Loucy (cell line): ENCODE results near the gene FGF14.

Source experiments
- H2AFZ ChIP-seq: fragments of 200-600 bp; sonication (generic); 2 replicates; pipeline ENCODE4 v1.6.0; 2016; ENCODE audit warnings: antibody characterized with exemption, mild to moderate bottlenecking, low read length, moderate library complexity
- H3F3A ChIP-seq: fragments of 200-600 bp; 2 replicates; pipeline ENCODE4 v1.6.0; 2016; ENCODE audit warnings: antibody characterized with exemption, low read depth, mild to moderate bottlenecking
- H3K27me3 ChIP-seq: fragments of 200-600 bp; sonication (generic); 2 replicates; pipeline ENCODE4 v1.6.1; 2014; ENCODE audit warnings: low read length, mild to moderate bottlenecking; ENCODE audit not compliant: insufficient read depth, poor library complexity, severe bottlenecking
- H3K36me3 ChIP-seq: fragments of 200-600 bp; sonication (generic); 2 replicates; pipeline ENCODE4 v1.6.1; 2016; ENCODE audit warnings: low read length; ENCODE audit not compliant: insufficient read depth
- H3K4me1 ChIP-seq: fragments of 200-600 bp; sonication (generic); 2 replicates; pipeline ENCODE4 v1.5.1; 2014; ENCODE audit warnings: low read length, mild to moderate bottlenecking; ENCODE audit not compliant: insufficient read depth, poor library complexity, severe bottlenecking
- H3K4me2 ChIP-seq: fragments of 200-600 bp; sonication (generic); 2 replicates; pipeline ENCODE4 v1.6.0; 2014; ENCODE audit warnings: antibody characterized with exemption, low read length, low read depth, mild to moderate bottlenecking; ENCODE audit not compliant: poor library complexity, severe bottlenecking
- H3K4me3 ChIP-seq: fragments of 200-600 bp; sonication (generic); 2 replicates; pipeline ENCODE4 v1.5.1; 2014; ENCODE audit warnings: low read length, mild to moderate bottlenecking, mixed read lengths; ENCODE audit not compliant: poor library complexity, severe bottlenecking
- H3K79me2 ChIP-seq: fragments of 200-600 bp; sonication (generic); 2 replicates; pipeline ENCODE4 v1.6.1; 2014; ENCODE audit warnings: low read length; ENCODE audit not compliant: insufficient read depth
- H3K9ac ChIP-seq: fragments of 200-600 bp; sonication (generic); 2 replicates; pipeline ENCODE4 v1.6.0; 2014; ENCODE audit warnings: mild to moderate bottlenecking, low read depth, low read length, moderate library complexity; ENCODE audit not compliant: poor library complexity, severe bottlenecking
- H3K9me2 ChIP-seq: fragments of 200-600 bp; sonication (generic); replicated peaks from 2 replicates; pipeline ENCODE4 v1.6.1; 2016; ENCODE audit warnings: low read depth, low read length, mixed read lengths
- H3K9me3 ChIP-seq: fragments of 200-600 bp; sonication (generic); 2 replicates; pipeline ENCODE4 v1.6.1; 2014; ENCODE audit warnings: mild to moderate bottlenecking, antibody characterized with exemption, low read length, low read depth; ENCODE audit not compliant: insufficient read depth
- H4K20me1 ChIP-seq: fragments of 200-600 bp; sonication (generic); 2 replicates; pipeline ENCODE4 v1.6.0; 2014; ENCODE audit warnings: antibody characterized with exemption, low read length, mild to moderate bottlenecking; ENCODE audit not compliant: insufficient read depth, poor library complexity, severe bottlenecking
- CTCF ChIP-seq: fragments of 200-600 bp; sonication (generic); conservative IDR thresholded peaks from 2 replicates; pipeline ENCODE4 v1.5.1; 2014; ENCODE audit warnings: mild to moderate bottlenecking, antibody characterized with exemption, low read length
- EZH2phosphoT487 ChIP-seq: fragments of 200-600 bp; IDR thresholded peaks from 2 replicates; pipeline ENCODE4 v1.6.1; 2018; ENCODE audit warnings: antibody characterized with exemption, mild to moderate bottlenecking, moderate library complexity, borderline replicate concordance

Gene FGF14

GRCh38 chr13:102367836-102368235 is 34.0 kb downstream of the FGF14 start:
- TF ChIP-seq CTCF (no peak), EZH2phosphoT487 (no peak)
- H3K27me3 ChIP-seq, result no peaks in the 10 kb centered on the region
- no peaks in the 10 kb centered on the region for H4K20me1 ChIP-seq
- H3K36me3 ChIP-seq, result no peaks in the 10 kb centered on the region
- H3K9me2 ChIP-seq, result no peaks in the 10 kb centered on the region
- H3K4me1 ChIP-seq, result no peaks in the 10 kb centered on the region
- no peaks in the 10 kb centered on the region for H3K79me2 ChIP-seq
- no peaks in the 10 kb centered on the region for H3F3A ChIP-seq
- no peak overlapping the region for H3K4me2 ChIP-seq
- H3K9me3 ChIP-seq, result no peaks in the 10 kb centered on the region
- H3K4me3 ChIP-seq, result no peak overlapping the region
- H3K9ac ChIP-seq, result no peak overlapping the region
- no peak overlapping the region for H2AFZ ChIP-seq

GRCh38 chr13:102361113-102361512 is 40.7 kb downstream of the FGF14 start:
- TF ChIP-seq CTCF (no peak), EZH2phosphoT487 (no peak)
- Histone ChIP-seq H4K20me1 (no peaks in the 10 kb centered on the region), H3K27me3 (no peaks in the 10 kb centered on the region), H3K9me2 (no peaks in the 10 kb centered on the region), H3K79me2 (no peaks in the 10 kb centered on the region), H2AFZ (no peak overlapping the region), H3K4me3 (no peak overlapping the region), H3F3A (no peaks in the 10 kb centered on the region), H3K9me3 (no peaks in the 10 kb centered on the region), H3K4me1 (no peaks in the 10 kb centered on the region), H3K4me2 (no peak overlapping the region), H3K9ac (no peak overlapping the region), H3K36me3 (no peaks in the 10 kb centered on the region)

GRCh38 chr13:102359264-102359663 is 42.6 kb downstream of the FGF14 start:
- H2AFZ ChIP-seq, result no peak overlapping the region
- no peak overlapping the region for H3K9ac ChIP-seq
- H3K79me2 ChIP-seq, result no peaks in the 10 kb centered on the region
- H3K27me3 ChIP-seq, result no peaks in the 10 kb centered on the region
- H3K4me1 ChIP-seq, result no peaks in the 10 kb centered on the region
- no peaks in the 10 kb centered on the region for H3K9me3 ChIP-seq
- no peaks in the 10 kb centered on the region for H3F3A ChIP-seq
- no peaks in the 10 kb centered on the region for H3K36me3 ChIP-seq
- H3K4me3 ChIP-seq, result no peak overlapping the region
- no peaks in the 10 kb centered on the region for H4K20me1 ChIP-seq
- no peak for TF ChIP-seq CTCF
- H3K4me2 ChIP-seq, result no peak overlapping the region
- H3K9me2 ChIP-seq, result no peaks in the 10 kb centered on the region
